Motor neuron (in vitro differentiated cells): Measurements from ENCODE around the gene TADA2B. TPM values are rescaled to one million over a fixed set of nuclear protein-coding genes. Genes with fewer than 3 reads are reported as not detected.
A peak's percentile ranks its signal among the peaks of the same experiment; 100 is the strongest.

Source experiments
- ATAC-seq, 8 experiments: fragments of 200-7000 bp; cut with Tn5 transposase; replicated peaks in 6 of 8; 2 replicates each; pipeline ENCODE4 v1.8.0; 2021; ENCODE audit warnings: mild to moderate bottlenecking in 8 of 8, moderate library complexity in 8 of 8
- H3K27ac ChIP-seq, 2 donors: fragments of 250-450 bp; sonication (Bioruptor Pico); 2 replicates each; pipeline ENCODE4 v1.9.0; 2021; ENCODE audit warnings: antibody characterized with exemption in 2 of 2, mild to moderate bottlenecking in 2 of 2, moderate library complexity in 1 of 2
- H3K4me1 ChIP-seq, 2 donors: fragments of 250-450 bp; sonication (Bioruptor Pico); replicated peaks in 1 of 2; 2 replicates each; pipeline ENCODE4 v1.6.1; 2021; ENCODE audit warnings: antibody characterized with exemption in 2 of 2, mild to moderate bottlenecking in 2 of 2, moderate library complexity in 1 of 2
- H3K4me3 ChIP-seq, 5 donors: fragments of 250-450 bp; sonication (Bioruptor Pico); 2 replicates each; pipeline ENCODE4 v1.9.0; 2021; ENCODE audit warnings: antibody characterized with exemption in 5 of 5, mild to moderate bottlenecking in 5 of 5, moderate library complexity in 4 of 5
- WGBS, 10 experiments: fragments of 450-650 bp; shearing (Covaris generic); methylation state at CpG; one replicate each; pipeline ENCODE4 v1.0.0; 2022; 5-methylcytosine and 5-hydroxymethylcytosine counted together
- in situ Hi-C, 9 experiments: fragments of 400-800 bp; cut with MboI; loops; one replicate each; pipeline ENCODE4 v1.15.0; 2021; ENCODE audit warnings: low sequenced_read_pairs in 9 of 9, low pct_unique_long_range_greater_than_20kb in 2 of 9; ENCODE audit not compliant: unreplicated experiment in 9 of 9
- total RNA-seq, 8 experiments: library from RNA; unstranded; fragments of 300-600 nt; gene quantifications; 2 replicates each; pipeline versions ENCODE4 v1.2.3 to v1.2.4, GENCODE V29; 2022

The TADA2B gene
- total RNA-seq, 8 experiments from 2014 or later: 11.2 to 19.8 (median 13.7) TPM

DNA sequence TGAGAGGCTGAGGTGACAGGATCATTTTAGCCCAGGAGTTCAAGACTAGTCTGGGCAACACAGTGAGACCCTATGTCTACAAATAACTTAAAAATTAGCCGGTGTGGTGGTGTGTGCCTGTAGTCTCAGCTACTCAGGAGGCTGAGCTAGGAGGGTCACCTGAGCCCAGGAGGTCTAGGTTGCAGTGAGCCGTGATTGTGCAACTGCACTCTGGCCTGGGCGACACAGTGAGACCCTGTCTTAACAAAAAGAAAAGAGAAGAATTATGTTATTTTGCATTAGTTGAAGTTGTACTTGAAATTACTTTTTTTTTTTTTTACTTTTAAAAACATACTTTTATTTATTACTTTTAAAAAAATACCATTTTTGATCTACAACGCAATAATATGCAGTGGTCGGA lies 21.8 kb upstream of the TADA2B start:
- no peak overlapping the region for H3K4me3 ChIP-seq
- ATAC-seq: no peak
- in situ Hi-C loops: no loop called here
- H3K4me1 ChIP-seq: no peaks in the 10 kb centered on the region
- no peak overlapping the region for H3K27ac ChIP-seq
- 50 to 83% (median 73%) methylated on average over 2 to 5 of the region's 5 CpGs; no CpG with 5 or more reads in 3 of the 10 experiments for WGBS, 10 experiments

GRCh38 chr4:7021930-7022664 lies 21.1 kb upstream of the TADA2B start:
- 61 to 93% (median 82%) methylated on average over 2 to 9 of the region's 13 CpGs; no CpG with 5 or more reads in 1 of the 10 experiments for WGBS, 10 experiments
- in situ Hi-C loops: no loop called here
- Histone ChIP-seq H3K4me3 (no peak overlapping the region), H3K4me1 (no peaks in the 10 kb centered on the region), H3K27ac (no peak overlapping the region)
- peak in 2 of 8 experiments; percentile 88 to 97 for ATAC-seq

DNA sequence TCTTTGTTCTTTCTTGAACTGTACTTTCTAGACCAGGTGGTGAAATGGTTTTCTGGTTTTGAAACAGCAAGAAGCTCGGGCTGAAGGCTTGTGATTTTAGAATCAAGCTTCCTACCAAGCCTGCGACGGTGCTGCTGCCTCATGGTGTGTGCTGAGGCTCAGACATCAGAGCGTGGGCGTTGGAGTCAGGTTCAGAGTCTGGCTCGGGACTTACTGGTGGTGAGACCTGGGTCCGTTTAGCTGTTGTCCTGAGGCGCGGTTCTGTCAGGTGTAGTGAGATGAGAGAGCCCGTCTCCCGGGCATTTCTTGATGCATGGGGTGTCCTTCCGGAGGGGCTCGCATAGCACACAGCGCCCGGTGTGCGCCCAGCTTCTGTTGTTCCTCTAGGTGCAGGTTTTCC lies 19.7 kb upstream of the TADA2B start:
- in situ Hi-C loops: no loop called here
- no peak overlapping the region for H3K27ac ChIP-seq
- 93 to 95% (median 94%) methylated on average over 3 to 14 of the region's 16 CpGs; no CpG with 5 or more reads in 6 of the 10 experiments for WGBS, 10 experiments
- H3K4me1 ChIP-seq: no peaks in the 10 kb centered on the region
- ATAC-seq: no peak
- no peak overlapping the region for H3K4me3 ChIP-seq

- 38 to 100% (median 90%) methylated on average over 1 to 5 of the region's 12 CpGs; no CpG with 5 or more reads in 1 of the 10 experiments for WGBS, 10 experiments
- no peak overlapping the region for H3K4me3 ChIP-seq
- H3K4me1 ChIP-seq: no peaks in the 10 kb centered on the region
- in situ Hi-C loops: no loop called here
- H3K27ac ChIP-seq: no peak overlapping the region
- ATAC-seq: no peak
Observed at GRCh38 chr4:7023901-7024300, 19.3 kb upstream of the TADA2B start.

- ATAC-seq: no peak
Observed at GRCh38 chr4:7024336-7024890, 18.8 kb upstream of the TADA2B start.

DNA sequence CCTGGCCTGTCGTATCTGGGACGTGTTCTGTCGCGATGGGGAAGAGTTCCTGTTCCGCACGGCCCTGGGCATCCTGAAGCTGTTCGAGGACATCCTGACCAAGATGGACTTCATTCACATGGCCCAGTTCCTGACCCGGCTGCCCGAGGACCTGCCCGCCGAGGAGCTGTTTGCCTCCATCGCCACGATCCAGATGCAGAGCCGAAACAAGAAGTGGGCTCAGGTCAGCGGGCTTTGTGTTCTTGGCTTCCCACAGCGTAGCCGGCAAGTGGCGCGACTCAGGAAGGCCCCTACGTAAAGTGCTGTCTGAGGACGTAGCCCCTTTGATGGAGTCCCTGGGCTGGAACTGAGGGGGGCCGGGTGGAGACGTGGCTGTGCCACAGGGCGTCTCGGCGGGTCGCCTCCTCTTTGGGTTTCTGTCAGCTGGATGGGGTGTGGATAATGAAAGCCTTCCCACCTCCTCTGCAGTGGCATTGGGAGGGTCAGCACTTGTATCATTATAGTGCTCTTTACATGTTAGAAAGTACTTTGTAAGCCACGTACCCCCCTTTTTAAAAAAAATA lies 18.1 kb upstream of the TADA2B start:
- Histone ChIP-seq H3K27ac (no peak overlapping the region), H3K4me1 (no peaks in the 10 kb centered on the region), H3K4me3 (no peak overlapping the region)
- in situ Hi-C loops: loop anchor here in 1 of 9 experiments (25.0 kb wide), 1 partner anchor 313 kb away; the partner anchor contains the start of genes BLOC1S4 and MRFAP1L1
- no peak for ATAC-seq
- 74 to 100% (median 90%) methylated on average over 1 to 20 of the region's 28 CpGs; no CpG with 5 or more reads in 4 of the 10 experiments for WGBS, 10 experiments

More at GRCh38 chr4:7024336-7024890, 18.8 kb upstream of the TADA2B start:
- H3K27ac ChIP-seq: no peak overlapping the region
- 50 to 100% (median 94%) methylated on average over 1 to 9 of the region's 19 CpGs; no CpG with 5 or more reads in 2 of the 10 experiments for WGBS, 10 experiments
- H3K4me1 ChIP-seq: no peaks in the 10 kb centered on the region
- in situ Hi-C loops: no loop called here
- no peak overlapping the region for H3K4me3 ChIP-seq

- in situ Hi-C loops: loop anchor here in 1 of 9 experiments (25.0 kb wide), 1 partner anchor 314 kb away; the partner anchor contains the start of genes BLOC1S4 and MRFAP1L1
- 79 to 100% (median 93%) methylated on average over 1 to 3 of the region's 9 CpGs; no CpG with 5 or more reads in 4 of the 10 experiments for WGBS, 10 experiments
- Histone ChIP-seq H3K27ac (no peak overlapping the region), H3K4me1 (no peaks in the 10 kb centered on the region), H3K4me3 (no peak overlapping the region)
- no peak for ATAC-seq
Observed at GRCh38 chr4:7026107-7026506, 17.1 kb upstream of the TADA2B start.

GRCh38 chr4:7027284-7027683 lies 15.9 kb upstream of the TADA2B start:
- Histone ChIP-seq H3K4me3 (no peak overlapping the region), H3K4me1 (no peaks in the 10 kb centered on the region), H3K27ac (no peak overlapping the region)
- in situ Hi-C loops: loop anchor here in 1 of 9 experiments (25.0 kb wide), 1 partner anchor 315 kb away; the partner anchor contains the start of genes BLOC1S4 and MRFAP1L1
- ATAC-seq: no peak
- WGBS, 10 experiments: 96% methylated on average over 4 of the region's 7 CpGs; no CpG with 5 or more reads in 9 of the 10 experiments

DNA sequence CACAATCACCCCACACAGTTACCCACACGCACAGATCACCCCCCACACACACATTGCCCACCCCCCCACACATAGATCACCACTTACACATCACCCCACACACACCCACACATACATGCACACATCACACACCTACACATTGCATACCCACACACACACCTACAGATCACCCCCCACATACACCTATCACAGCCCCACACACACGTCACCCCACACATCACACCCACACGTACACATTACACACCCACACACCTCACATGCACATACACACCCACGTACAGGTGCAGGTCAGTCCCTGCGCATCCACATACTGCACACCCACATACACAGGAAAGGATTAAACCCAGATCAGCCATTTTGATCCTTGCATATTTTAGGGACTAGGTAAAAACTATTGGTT lies 15.3 kb upstream of the TADA2B start:
- 100% methylated on average over 1 of the region's 5 CpGs; no CpG with 5 or more reads in 9 of the 10 experiments for WGBS, 10 experiments
- in situ Hi-C loops: loop anchor here in 1 of 9 experiments (25.0 kb wide), 1 partner anchor 316 kb away; the partner anchor contains the start of genes BLOC1S4 and MRFAP1L1
- no peak overlapping the region for H3K27ac ChIP-seq
- no peak for ATAC-seq
- no peak overlapping the region for H3K4me3 ChIP-seq
- H3K4me1 ChIP-seq: no peaks in the 10 kb centered on the region

GRCh38 chr4:7029212-7029611 lies 14.0 kb upstream of the TADA2B start:
- no peak overlapping the region for H3K27ac ChIP-seq
- 90 to 100% (median 96%) methylated on average over 2 to 9 of the region's 12 CpGs; no CpG with 5 or more reads in 3 of the 10 experiments for WGBS, 10 experiments
- in situ Hi-C loops: loop anchor here in 1 of 9 experiments (25.0 kb wide), 1 partner anchor 317 kb away; the partner anchor contains the start of genes BLOC1S4 and MRFAP1L1
- ATAC-seq: no peak
- no peaks in the 10 kb centered on the region for H3K4me1 ChIP-seq
- no peak overlapping the region for H3K4me3 ChIP-seq

DNA sequence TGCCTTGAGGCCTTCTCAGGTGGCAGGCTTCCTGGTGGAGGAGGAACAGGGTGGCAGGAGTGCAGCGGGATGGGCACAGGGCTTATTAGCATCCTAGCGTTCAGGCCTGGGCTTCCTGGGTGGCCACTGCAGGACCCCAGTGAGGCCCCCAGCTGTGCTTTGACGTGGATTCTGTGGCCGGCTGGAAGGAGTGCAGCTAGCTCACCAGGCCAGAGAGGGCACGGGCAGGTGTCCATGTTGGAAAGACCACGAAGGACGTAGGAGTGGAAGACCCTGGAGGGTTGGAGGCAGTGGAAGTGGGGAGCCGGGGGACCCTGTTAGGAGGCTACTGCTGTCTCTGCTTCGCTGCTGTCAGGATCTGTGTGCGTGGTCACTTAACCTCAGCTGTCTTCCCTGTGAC lies 13.3 kb upstream of the TADA2B start:
- ATAC-seq: no peak
- in situ Hi-C loops: loop anchor here in 1 of 9 experiments (25.0 kb wide), 1 partner anchor 318 kb away; the partner anchor contains the start of genes BLOC1S4 and MRFAP1L1
- Histone ChIP-seq H3K27ac (no peak overlapping the region), H3K4me3 (no peak overlapping the region), H3K4me1 (peaks cover 0 to 2% of the 10 kb centered on the region in 2 donors)
- WGBS, 10 experiments: 80 to 100% (median 96%) methylated on average over 1 to 9 of the region's 10 CpGs; no CpG with 5 or more reads in 4 of the 10 experiments

DNA sequence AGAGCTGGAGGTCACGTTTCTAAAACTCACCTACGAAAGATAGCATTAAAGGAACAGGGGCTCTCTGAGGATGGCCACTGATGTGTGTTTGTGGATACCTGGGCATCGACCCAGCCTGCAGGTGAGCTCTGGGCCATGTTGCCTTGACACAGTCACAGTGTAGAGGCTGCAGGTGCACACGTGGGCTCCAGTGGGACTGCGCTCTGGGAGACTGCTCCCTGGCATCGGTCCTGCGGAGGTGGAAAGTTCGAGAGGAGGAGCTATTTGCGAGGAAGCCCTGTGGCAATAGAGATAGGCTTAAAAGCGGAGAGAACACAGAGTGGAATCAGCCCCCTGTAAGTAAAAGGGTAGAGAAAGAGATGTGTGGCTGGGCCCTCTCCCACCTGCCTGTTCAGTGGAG lies 12.3 kb upstream of the TADA2B start:
- WGBS, 10 experiments: 86 to 100% (median 93%) methylated on average over 1 to 8 of the region's 10 CpGs; no CpG with 5 or more reads in 5 of the 10 experiments
- ATAC-seq: no peak
- H3K4me1 ChIP-seq: peaks cover 0 to 3% of the 10 kb centered on the region in 2 donors
- in situ Hi-C loops: loop anchor here in 1 of 9 experiments (25.0 kb wide), 1 partner anchor 319 kb away; the partner anchor contains the start of genes BLOC1S4 and MRFAP1L1
- no peak overlapping the region for H3K4me3 ChIP-seq
- H3K27ac ChIP-seq: no peak overlapping the region
